H9 (cell line): Measurements from ENCODE around the gene ZNF136. TPM values are rescaled to one million over a fixed set of nuclear protein-coding genes. Genes with fewer than 3 reads are reported as not detected.
A peak's percentile ranks its signal among the peaks of the same experiment; 100 is the strongest.

ENCODE experiments used
- DNase-seq: peaks from one replicate; pipeline ENCODE4 v3.0.0-alpha.2; 2017
- H2AFZ ChIP-seq: one replicate; pipeline ENCODE4 v1.6.1; 2013; ENCODE audit warnings: mild to moderate bottlenecking, low read length, control low read depth, moderate library complexity
- H2AK5ac ChIP-seq: 2 replicates; pipeline ENCODE4 v1.6.1; 2013; ENCODE audit warnings: low read length, control low read depth, mixed read lengths; ENCODE audit not compliant: insufficient read length
- H2BK120ac ChIP-seq: one replicate; pipeline ENCODE4 v1.6.1; 2013; ENCODE audit warnings: low read depth, mild to moderate bottlenecking, low read length, control low read depth, inconsistent platforms; ENCODE audit not compliant: poor library complexity, severe bottlenecking
- H2BK12ac ChIP-seq: 2 replicates; pipeline ENCODE4 v1.6.1; 2013; ENCODE audit warnings: low read length, control low read depth, mixed read lengths, low read depth; ENCODE audit not compliant: insufficient read length
- H2BK15ac ChIP-seq: 2 replicates; pipeline ENCODE4 v1.6.1; 2013; ENCODE audit warnings: low read depth, low read length, control low read depth
- H2BK20ac ChIP-seq: one replicate; pipeline ENCODE4 v1.6.1; 2013; ENCODE audit warnings: low read depth, mild to moderate bottlenecking, low read length, control low read depth, inconsistent platforms; ENCODE audit not compliant: poor library complexity, severe bottlenecking
- H2BK5ac ChIP-seq: 2 replicates; pipeline ENCODE4 v1.6.1; 2013; ENCODE audit warnings: low read length, control low read depth, mixed read lengths; ENCODE audit not compliant: insufficient read length
- H3K14ac ChIP-seq: 2 replicates; pipeline ENCODE4 v1.6.1; 2013; ENCODE audit warnings: low read length, control low read depth; ENCODE audit not compliant: insufficient read depth
- H3K18ac ChIP-seq: 2 replicates; pipeline ENCODE4 v1.6.1; 2013; ENCODE audit warnings: low read depth, mild to moderate bottlenecking, mixed read lengths, low read length, control low read depth; ENCODE audit not compliant: insufficient read length
- H3K23ac ChIP-seq: 2 replicates; pipeline ENCODE4 v1.6.1; 2013; ENCODE audit warnings: low read length, control low read depth, mixed read lengths, low read depth; ENCODE audit not compliant: insufficient read length
- H3K23me2 ChIP-seq: 2 replicates; pipeline ENCODE4 v1.6.1; 2013; ENCODE audit warnings: low read depth, mild to moderate bottlenecking, mixed read lengths, low read length, control low read depth; ENCODE audit not compliant: insufficient read length, poor library complexity, severe bottlenecking
- H3K27ac ChIP-seq: 2 replicates; pipeline ENCODE4 v1.5.1; 2013; ENCODE audit warnings: low read length, control low read depth, mixed read lengths, low read depth; ENCODE audit not compliant: insufficient read length
- H3K27me3 ChIP-seq: 2 replicates; pipeline ENCODE4 v1.6.1; 2013; ENCODE audit warnings: low read length, control low read depth, inconsistent platforms; ENCODE audit not compliant: insufficient read depth
- H3K4ac ChIP-seq: 2 replicates; pipeline ENCODE4 v1.6.1; 2013; ENCODE audit warnings: low read depth, mild to moderate bottlenecking, control low read depth, inconsistent platforms, low read length, moderate library complexity
- H3K4me1 ChIP-seq: 2 replicates; pipeline ENCODE4 v1.6.1; 2013; ENCODE audit warnings: low read length, control low read depth, inconsistent platforms; ENCODE audit not compliant: insufficient read depth
- H3K4me2 ChIP-seq: 2 replicates; pipeline ENCODE4 v1.6.1; 2013; ENCODE audit warnings: low read length, control low read depth, mixed read lengths; ENCODE audit not compliant: insufficient read length, insufficient read depth
- H3K56ac ChIP-seq: 2 replicates; pipeline ENCODE4 v1.6.1; 2013; ENCODE audit warnings: low read depth, mild to moderate bottlenecking, mixed read lengths, low read length, control low read depth; ENCODE audit not compliant: insufficient read length
- H3K79me1 ChIP-seq: 2 replicates; pipeline ENCODE4 v1.6.1; 2013; ENCODE audit warnings: low read depth, mild to moderate bottlenecking, moderate library complexity, low read length, control low read depth, inconsistent platforms; ENCODE audit not compliant: insufficient read depth, poor library complexity, severe bottlenecking
- H3K79me2 ChIP-seq: 2 replicates; pipeline ENCODE4 v1.6.1; 2013; ENCODE audit warnings: low read length, control low read depth, inconsistent platforms; ENCODE audit not compliant: insufficient read depth
- H3K9ac ChIP-seq: 2 replicates; pipeline ENCODE4 v1.6.1; 2013; ENCODE audit warnings: low read length, control low read depth, mixed read lengths; ENCODE audit not compliant: insufficient read length; ENCODE audit errors: extremely low read depth
- H3K9me3 ChIP-seq: one replicate; pipeline ENCODE4 v1.6.1; 2013; ENCODE audit warnings: low read depth, low read length, inconsistent platforms; ENCODE audit not compliant: control insufficient read depth
- H3T11ph ChIP-seq: one replicate; pipeline ENCODE4 v1.6.1; 2013; ENCODE audit warnings: mild to moderate bottlenecking, low read length, control low read depth, inconsistent platforms
- H4K20me1 ChIP-seq: one replicate; pipeline ENCODE4 v1.6.1; 2013; ENCODE audit not compliant: control insufficient read depth, insufficient read length, insufficient read depth
- H4K5ac ChIP-seq: 2 replicates; pipeline ENCODE4 v1.6.1; 2013; ENCODE audit warnings: low read depth, mild to moderate bottlenecking, mixed read lengths, low read length, control low read depth; ENCODE audit not compliant: insufficient read length
- H4K8ac ChIP-seq: replicated peaks from 2 replicates; pipeline ENCODE4 v1.6.1; 2013; ENCODE audit warnings: low read length, control low read depth, mixed read lengths, low read depth; ENCODE audit not compliant: insufficient read length
- H4K91ac ChIP-seq: 2 replicates; pipeline ENCODE4 v1.6.1; 2013; ENCODE audit warnings: low read depth, mild to moderate bottlenecking, moderate library complexity, mixed read lengths, low read length, control low read depth; ENCODE audit not compliant: insufficient read length
- H3K27ac Mint-ChIP-seq, 3 experiments: 2 replicates in 2 of 3; 3 replicates in 1 of 3; pipeline ENCODE4 v1.8.0; 2020 to 2021; ENCODE audit warnings: mixed read lengths in 3 of 3, mild to moderate bottlenecking in 1 of 3, moderate library complexity in 1 of 3
- H3K27me3 Mint-ChIP-seq: 2 replicates; pipeline ENCODE4 v1.8.0; 2021; ENCODE audit warnings: low read depth, mild to moderate bottlenecking, moderate library complexity, mixed read lengths
- H3K36me3 Mint-ChIP-seq, 3 experiments: 2 replicates in 2 of 3; 3 replicates in 1 of 3; pipeline ENCODE4 v1.8.0; 2020 to 2021; ENCODE audit warnings: low read depth in 3 of 3, mixed read lengths in 3 of 3; ENCODE audit not compliant: insufficient read depth in 1 of 3
- H3K4me1 Mint-ChIP-seq, 2 experiments: 2 replicates each; pipeline ENCODE4 v1.8.0; 2020; ENCODE audit warnings: mixed read lengths in 2 of 2
- H3K4me3 Mint-ChIP-seq, 2 experiments: 2 replicates in 1 of 2; 3 replicates in 1 of 2; pipeline ENCODE4 v1.8.0; 2020 to 2021; ENCODE audit warnings: mild to moderate bottlenecking in 2 of 2, mixed read lengths in 2 of 2, moderate library complexity in 1 of 2
- H3K9me3 Mint-ChIP-seq, 2 experiments: 2 replicates in 1 of 2; 3 replicates in 1 of 2; pipeline ENCODE4 v1.8.0; 2020; ENCODE audit warnings: mild to moderate bottlenecking in 2 of 2, mixed read lengths in 2 of 2, moderate library complexity in 1 of 2
- CTCF ChIP-seq: fragments of 200-600 bp; sonication (generic); conservative IDR thresholded peaks from 3 replicates; pipeline ENCODE4 v1.8.0; 2021; ENCODE audit warnings: antibody characterized with exemption, mild to moderate bottlenecking
- WGBS: extraction: QIAGEN DNeasy Blood & Tissue Kit; methylation state at CpG from one replicate; pipeline ENCODE4 v1.1.7; 2013; ENCODE audit warnings: missing lambda C conversion rate, low lambda C conversion rate, mixed read lengths; ENCODE audit not compliant: insufficient read length; ENCODE audit errors: extremely low coverage; 5-methylcytosine and 5-hydroxymethylcytosine counted together
- total RNA-seq: library from RNA; stranded (reverse); gene quantifications from 2 replicates; pipeline ENCODE4 v1.2.1, GENCODE V29; 2021

The ZNF136 gene
- total RNA-seq, 1 experiment from 2014 or later, result 10.8 TPM

- Histone ChIP-seq H3K79me2 (no peaks in the 10 kb centered on the region; the same call in 1 of the 2 replicates), H4K8ac (no peak overlapping the region), H2BK120ac (no peak overlapping the region), H3K9ac (peak overlapping the region; percentile 94), H3K56ac (no peak overlapping the region), H3K23me2 (peaks cover 6% of the 10 kb centered on the region), H4K20me1 (no peaks in the 10 kb centered on the region), H3K4ac (no peak overlapping the region), H3K9me3 (no peaks in the 10 kb centered on the region), H4K91ac (no peak overlapping the region), H3T11ph (no peak overlapping the region), H3K4me2 (peak overlapping the region; percentile 94), H4K5ac (no peak overlapping the region), H2AFZ (no peak overlapping the region), H2BK12ac (no peak overlapping the region), H2AK5ac (no peak overlapping the region), H3K27me3 (no peaks in the 10 kb centered on the region), H3K14ac (no peak overlapping the region), H3K18ac (no peak overlapping the region), H3K27ac (no peak overlapping the region), H3K79me1 (peaks cover 3% of the 10 kb centered on the region), H2BK20ac (no peak overlapping the region), H2BK15ac (no peak overlapping the region), H3K4me1 (no peaks in the 10 kb centered on the region), H2BK5ac (no peak overlapping the region), H3K23ac (no peak overlapping the region)
- peak overlapping the region; percentile 79 to 96 (median 92) for H3K27ac Mint-ChIP-seq
- H3K9me3 Mint-ChIP-seq, result peaks cover 0 to 4% of the 10 kb centered on the region in 2 experiments; a peak in 2 of 5 replicates
- no CpG with 5 or more reads among the region's 2 CpGs for WGBS
- peaks cover 7 to 9% of the 10 kb centered on the region in 2 experiments for H3K4me1 Mint-ChIP-seq
- H3K36me3 Mint-ChIP-seq, result peaks cover 6 to 13% (median 7%) of the 10 kb centered on the region in 3 experiments; a peak in 6 of 7 replicates
- H3K4me3 Mint-ChIP-seq, result peak overlapping the region; percentile 85 to 97
- no peak for TF ChIP-seq CTCF
- no peak for DNase-seq
- H3K27me3 Mint-ChIP-seq, result no peaks in the 10 kb centered on the region; the same call in 1 of the 2 replicates
Observed at GRCh38 chr19:12163826-12164225, 930 bp downstream of the ZNF136 start.
